GM19043 (cell line): Measurements from ENCODE around the gene LRRTM4.
"Not testable (repeated sequence)": the region's sequence is repeated elsewhere in the genome, so short reads cannot be mapped to it uniquely, and the experiment has no call there.

Source experiments
- ATAC-seq: cut with Tn5 transposase; IDR thresholded peaks from one replicate; pipeline ENCODE4 v1.9.1; 2021; ENCODE audit warnings: low read depth; ENCODE audit not compliant: unreplicated experiment

The LRRTM4 gene

GRCh38 chr2:77095525-77095924, 426.7 kb downstream of the LRRTM4 start:
- not testable (repeated sequence) for ATAC-seq

- no peak for ATAC-seq
Observed at GRCh38 chr2:77095096-77095495, 427.1 kb downstream of the LRRTM4 start.

GRCh38 chr2:77088424-77088823, 433.8 kb downstream of the LRRTM4 start:
- ATAC-seq = not testable (repeated sequence)

GRCh38 chr2:77087987-77088414, 434.2 kb downstream of the LRRTM4 start:
- no peak for ATAC-seq

GRCh38 chr2:77086478-77086877, 435.7 kb downstream of the LRRTM4 start:
- no peak for ATAC-seq

GRCh38 chr2:77086051-77086450, 436.1 kb downstream of the LRRTM4 start:
- no peak for ATAC-seq

- ATAC-seq = no peak
Observed at GRCh38 chr2:77085561-77085960, 436.6 kb downstream of the LRRTM4 start.

GRCh38 chr2:77081597-77081996, 440.6 kb downstream of the LRRTM4 start:
- ATAC-seq = no peak

GRCh38 chr2:77064324-77064723, 457.9 kb downstream of the LRRTM4 start:
- ATAC-seq = no peak

GRCh38 chr2:77054938-77055337, 467.2 kb downstream of the LRRTM4 start:
- ATAC-seq = no peak

GRCh38 chr2:77046339-77046738, 475.8 kb downstream of the LRRTM4 start:
- no peak for ATAC-seq

- not testable (repeated sequence) for ATAC-seq
Observed at GRCh38 chr2:77045456-77045855, 476.7 kb downstream of the LRRTM4 start.

GRCh38 chr2:77034445-77034844, 487.7 kb downstream of the LRRTM4 start:
- no peak for ATAC-seq

- not testable (repeated sequence) for ATAC-seq
Observed at GRCh38 chr2:77029237-77029636, 492.9 kb downstream of the LRRTM4 start.

GRCh38 chr2:77028032-77028600, 494.1 kb downstream of the LRRTM4 start:
- no peak for ATAC-seq

- no peak for ATAC-seq
Observed at GRCh38 chr2:77025714-77026113, 496.5 kb downstream of the LRRTM4 start.

- ATAC-seq = no peak
Observed at GRCh38 chr2:77021161-77021560, 501.0 kb downstream of the LRRTM4 start.

- no peak for ATAC-seq
Observed at GRCh38 chr2:77018219-77018618, 504.0 kb downstream of the LRRTM4 start.

GRCh38 chr2:77017355-77017745, 504.8 kb downstream of the LRRTM4 start:
- no peak for ATAC-seq

GRCh38 chr2:77016443-77017354, 505.5 kb downstream of the LRRTM4 start:
- ATAC-seq = no peak

- no peak for ATAC-seq
Observed at GRCh38 chr2:77013953-77014352, 508.2 kb downstream of the LRRTM4 start.

GRCh38 chr2:77013457-77013856, 508.7 kb downstream of the LRRTM4 start:
- ATAC-seq = no peak
